Adrenal gland (tissue), 5 donors: ENCODE measurements around the gene EXTL2.

ENCODE experiments used
- POLR2A ChIP-seq, 2 donors: fragments of 450-650 bp; IDR thresholded peaks; one replicate each; pipeline ENCODE4 v1.6.1; 2017; ENCODE audit warnings: antibody characterized with exemption in 2 of 2, mild to moderate bottlenecking in 2 of 2, moderate library complexity in 1 of 2
- TF ChIP-seq, protein P1 (sequence below), 6 experiments: fragments of 450-650 bp in 4 of 6; fragments of 200-600 bp in 2 of 6; sonication (generic) in 1 of 6; IDR thresholded peaks; 1 replicate in 5 of 6; 2 replicates in 1 of 6; pipeline versions ENCODE4 v1.5.1 to v1.8.0; 2016 to 2021; ENCODE audit warnings: antibody characterized with exemption in 6 of 6, mild to moderate bottlenecking in 2 of 6, moderate library complexity in 1 of 6
- donor health status: DM: no; HTN: no; CAD: no.

DNA sequence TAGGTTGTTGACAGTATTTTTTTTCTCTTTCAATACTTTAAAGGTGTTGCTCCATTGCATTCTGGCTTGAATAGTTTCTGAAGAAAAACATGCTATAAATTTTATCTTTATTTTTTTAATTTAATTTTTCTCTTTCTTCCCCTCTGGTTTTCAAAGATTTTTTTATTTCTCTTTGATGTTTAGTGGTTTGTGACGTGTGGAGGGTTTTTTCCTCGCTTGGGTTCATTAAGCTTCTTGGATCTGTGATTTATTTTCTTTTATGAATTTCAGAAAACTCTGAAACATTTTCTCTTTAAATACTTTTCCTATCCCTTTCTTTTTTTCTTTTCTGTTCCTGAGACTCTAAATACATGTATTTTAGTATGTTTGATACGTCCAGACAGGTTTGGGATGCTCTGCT, 10.5 kb upstream of the EXTL2 start:
- TF ChIP-seq, protein P1, sequence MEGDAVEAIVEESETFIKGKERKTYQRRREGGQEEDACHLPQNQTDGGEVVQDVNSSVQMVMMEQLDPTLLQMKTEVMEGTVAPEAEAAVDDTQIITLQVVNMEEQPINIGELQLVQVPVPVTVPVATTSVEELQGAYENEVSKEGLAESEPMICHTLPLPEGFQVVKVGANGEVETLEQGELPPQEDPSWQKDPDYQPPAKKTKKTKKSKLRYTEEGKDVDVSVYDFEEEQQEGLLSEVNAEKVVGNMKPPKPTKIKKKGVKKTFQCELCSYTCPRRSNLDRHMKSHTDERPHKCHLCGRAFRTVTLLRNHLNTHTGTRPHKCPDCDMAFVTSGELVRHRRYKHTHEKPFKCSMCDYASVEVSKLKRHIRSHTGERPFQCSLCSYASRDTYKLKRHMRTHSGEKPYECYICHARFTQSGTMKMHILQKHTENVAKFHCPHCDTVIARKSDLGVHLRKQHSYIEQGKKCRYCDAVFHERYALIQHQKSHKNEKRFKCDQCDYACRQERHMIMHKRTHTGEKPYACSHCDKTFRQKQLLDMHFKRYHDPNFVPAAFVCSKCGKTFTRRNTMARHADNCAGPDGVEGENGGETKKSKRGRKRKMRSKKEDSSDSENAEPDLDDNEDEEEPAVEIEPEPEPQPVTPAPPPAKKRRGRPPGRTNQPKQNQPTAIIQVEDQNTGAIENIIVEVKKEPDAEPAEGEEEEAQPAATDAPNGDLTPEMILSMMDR (IDR thresholded peaks at IDR 0.05): no peak
- no peak for TF ChIP-seq POLR2A (IDR thresholded peaks at IDR 0.05)
